Gastrocnemius medialis (tissue), 4 donors: ENCODE results near the gene TMEM60.

ENCODE experiments used
- CTCF ChIP-seq, 5 experiments: fragments of 450-650 bp in 3 of 5; fragments of 200-600 bp in 2 of 5; sonication (generic) in 2 of 5; IDR thresholded peaks in 4 of 5; conservative IDR thresholded peaks in 1 of 5; 1 replicate in 4 of 5; 2 replicates in 1 of 5; pipeline ENCODE4 v1.5.1; 2016 to 2019; ENCODE audit warnings: antibody characterized with exemption in 5 of 5, mild to moderate bottlenecking in 3 of 5, moderate library complexity in 3 of 5
- POLR2A ChIP-seq, 2 donors: fragments of 450-650 bp; IDR thresholded peaks; one replicate each; pipeline ENCODE4 v1.6.1; 2017; ENCODE audit warnings: antibody characterized with exemption in 2 of 2, mild to moderate bottlenecking in 2 of 2, moderate library complexity in 2 of 2

DNA sequence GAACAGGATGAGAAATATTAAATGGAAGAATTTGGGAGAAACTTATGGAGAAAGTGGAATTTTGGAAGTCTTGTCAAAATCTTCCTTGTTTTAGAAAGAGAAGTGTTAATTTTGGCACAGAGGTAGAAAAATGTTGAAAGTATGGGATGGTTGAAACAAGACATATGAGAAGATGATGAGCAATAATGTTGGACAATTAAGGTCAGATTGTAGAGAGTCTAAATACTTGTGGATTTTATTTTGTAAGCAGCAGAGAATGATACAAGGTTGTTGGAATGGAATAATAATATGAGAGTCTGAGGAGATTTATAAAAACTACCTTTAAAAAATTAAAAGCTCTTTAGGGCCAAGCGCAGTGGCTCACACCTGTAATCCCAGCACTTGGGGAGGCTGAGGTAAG, 34.9 kb upstream of the TMEM60 start:
- TF ChIP-seq CTCF (IDR thresholded peaks at IDR 0.05 in 4 of 5, conservative IDR thresholded peaks at IDR 0.05 in 1 of 5) (no peak), POLR2A (IDR thresholded peaks at IDR 0.05) (no peak)
